Activated gamma-delta T cell treated with anti-CD3 and anti-CD28 coated beads, Interleukin-2, amount 50 U/mL, for 16 hours (primary cell): Measurements from ENCODE around the gene PEX11A.
"Not testable (repeated sequence)": the region's sequence is repeated elsewhere in the genome, so short reads cannot be mapped to it uniquely, and the experiment has no call there.

ENCODE experiments used
- DNase-seq: peaks from one replicate; pipeline ENCODE4 v3.0.0-alpha.2; 2020; ENCODE audit warnings: low read depth

Gene PEX11A

GRCh38 chr15:89690276-89691218 lies at the start of gene PEX11A, which contains the start of gene WDR93:
TSS of gene PEX11A (minus strand) at chr15:89690754. CDS start at chr15:89690632, 122 bp downstream.
TSS of gene WDR93 (plus strand) at chr15:89690811. CDS start at chr15:89701747, 10,936 bp downstream.
- DNase-seq, result peak; percentile 37

GRCh38 chr15:89740137-89740536 lies 49.6 kb upstream of the PEX11A start:
- DNase-seq, result peak; percentile 45

GRCh38 chr15:89735773-89736172 lies 45.2 kb upstream of the PEX11A start:
- no peak for DNase-seq

GRCh38 chr15:89732451-89733172 lies 42.1 kb upstream of the PEX11A start:
- DNase-seq, result no peak

- DNase-seq, result no peak
These were observed 40.7 kb upstream of the PEX11A start for GRCh38 chr15:89731275-89731674.

- DNase-seq, result no peak
These were observed 37.7 kb upstream of the PEX11A start for GRCh38 chr15:89728254-89728653.

GRCh38 chr15:89725064-89725463 lies 34.5 kb upstream of the PEX11A start:
- DNase-seq, result no peak

GRCh38 chr15:89724621-89725020 lies 34.1 kb upstream of the PEX11A start:
- DNase-seq, result no peak

- no peak for DNase-seq
These were observed 32.5 kb upstream of the PEX11A start for GRCh38 chr15:89723031-89723430.

GRCh38 chr15:89714775-89715174 lies 24.2 kb upstream of the PEX11A start:
- DNase-seq, result no peak

- DNase-seq, result no peak
These were observed 17.0 kb upstream of the PEX11A start for GRCh38 chr15:89707577-89707976.

- DNase-seq, result no peak
These were observed 13.9 kb upstream of the PEX11A start for GRCh38 chr15:89704411-89704810.

GRCh38 chr15:89695198-89695597 lies 4.6 kb upstream of the PEX11A start:
- DNase-seq, result no peak

GRCh38 chr15:89693696-89694095 lies 3.1 kb upstream of the PEX11A start:
- no peak for DNase-seq

- DNase-seq, result no peak
These were observed 2.5 kb upstream of the PEX11A start for GRCh38 chr15:89693091-89693490.

- not testable (repeated sequence) for DNase-seq
These were observed 651 bp downstream of the PEX11A start for GRCh38 chr15:89689930-89690275.

GRCh38 chr15:89686522-89686921 lies 4.0 kb downstream of the PEX11A start:
- DNase-seq, result no peak

GRCh38 chr15:89685995-89686394 lies 4.6 kb downstream of the PEX11A start:
- no peak for DNase-seq

- no peak for DNase-seq
These were observed 9.4 kb downstream of the PEX11A start for GRCh38 chr15:89681146-89681545.

GRCh38 chr15:89680282-89680873 lies 10.2 kb downstream of the PEX11A start:
- DNase-seq, result no peak

GRCh38 chr15:89679212-89679611 lies 11.3 kb downstream of the PEX11A start, which contains the start of gene PLIN1:
TSS of gene PLIN1 (minus strand) at chr15:89679367. CDS start at chr15:89677489, 1,878 bp downstream.
- no peak for DNase-seq

GRCh38 chr15:89677381-89677780 lies 13.2 kb downstream of the PEX11A start:
- DNase-seq, result no peak

- no peak for DNase-seq
These were observed 14.9 kb downstream of the PEX11A start for GRCh38 chr15:89675606-89676005.
